Mesendoderm (in vitro differentiated cells): ENCODE results near the gene IL20.

Experiments
- DNase-seq: peaks from one replicate; pipeline ENCODE4 v3.0.0; 2013
- H2AK5ac ChIP-seq: 2 replicates; pipeline ENCODE4 v1.6.1; 2013; ENCODE audit warnings: low read length, inconsistent platforms
- H2BK120ac ChIP-seq: 2 replicates; pipeline ENCODE4 v1.6.1; 2013; ENCODE audit warnings: low read depth, mild to moderate bottlenecking, low read length, moderate library complexity, mixed read lengths
- H2BK15ac ChIP-seq: replicated peaks from 2 replicates; pipeline ENCODE4 v1.6.1; 2013; ENCODE audit warnings: low read depth, mild to moderate bottlenecking, moderate library complexity
- H2BK5ac ChIP-seq: 2 replicates; pipeline ENCODE4 v1.6.1; 2013; ENCODE audit warnings: low read length, inconsistent platforms
- H3K18ac ChIP-seq: 2 replicates; pipeline ENCODE4 v1.6.1; 2013; ENCODE audit warnings: mild to moderate bottlenecking, low read length, mixed read lengths
- H3K23ac ChIP-seq: one replicate; pipeline ENCODE4 v1.6.1; 2013; ENCODE audit warnings: low read length
- H3K27ac ChIP-seq: 2 replicates; pipeline ENCODE4 v1.5.1; 2013; ENCODE audit warnings: low read depth, mild to moderate bottlenecking, inconsistent platforms, low read length, moderate library complexity
- H3K27me3 ChIP-seq: 2 replicates; pipeline ENCODE4 v1.6.1; 2013; ENCODE audit warnings: low read length, control low read depth, mild to moderate bottlenecking, inconsistent platforms; ENCODE audit not compliant: insufficient read depth, poor library complexity
- H3K36me3 ChIP-seq: 2 replicates; pipeline ENCODE4 v1.6.1; 2013; ENCODE audit warnings: low read length, inconsistent platforms; ENCODE audit not compliant: control insufficient read depth, insufficient read depth
- H3K4ac ChIP-seq: one replicate; pipeline ENCODE4 v1.6.1; 2013; ENCODE audit warnings: low read depth, mild to moderate bottlenecking, low read length, moderate library complexity
- H3K4me1 ChIP-seq: 2 replicates; pipeline ENCODE4 v1.6.1; 2013; ENCODE audit warnings: low read depth, low read length, inconsistent platforms; ENCODE audit not compliant: control insufficient read depth
- H3K4me2 ChIP-seq: 2 replicates; pipeline ENCODE4 v1.6.1; 2013; ENCODE audit warnings: low read length
- H3K4me3 ChIP-seq: 2 replicates; pipeline ENCODE4 v1.5.1; 2013; ENCODE audit warnings: mild to moderate bottlenecking, low read length
- H3K56ac ChIP-seq: one replicate; pipeline ENCODE4 v1.6.1; 2013; ENCODE audit warnings: low read length
- H3K79me1 ChIP-seq: 2 replicates; pipeline ENCODE4 v1.6.1; 2013; ENCODE audit warnings: low read length, inconsistent platforms
- H3K79me2 ChIP-seq: 2 replicates; pipeline ENCODE4 v1.6.1; 2013; ENCODE audit warnings: mild to moderate bottlenecking, low read length; ENCODE audit not compliant: control insufficient read depth, insufficient read depth
- H3K9ac ChIP-seq: 2 replicates; pipeline ENCODE4 v1.6.1; 2013; ENCODE audit warnings: low read length, inconsistent platforms
- H4K5ac ChIP-seq: one replicate; pipeline ENCODE4 v1.6.1; 2013; ENCODE audit warnings: low read length
- H4K8ac ChIP-seq: one replicate; pipeline ENCODE4 v1.6.1; 2013; ENCODE audit warnings: low read depth, mild to moderate bottlenecking, control low read depth, low read length, moderate library complexity
- WGBS: extraction: QIAGEN DNeasy Blood & Tissue Kit; methylation state at CpG from one replicate; pipeline ENCODE4 v1.1.7; 2013; ENCODE audit warnings: low lambda C conversion rate, missing lambda C conversion rate; ENCODE audit not compliant: insufficient coverage; ENCODE audit errors: extremely low coverage; 5-methylcytosine and 5-hydroxymethylcytosine counted together

Gene IL20

GRCh38 chr1:206860165-206860564 is 5.3 kb upstream of the IL20 start:
- H3K4me3 ChIP-seq = no peak overlapping the region

DNA sequence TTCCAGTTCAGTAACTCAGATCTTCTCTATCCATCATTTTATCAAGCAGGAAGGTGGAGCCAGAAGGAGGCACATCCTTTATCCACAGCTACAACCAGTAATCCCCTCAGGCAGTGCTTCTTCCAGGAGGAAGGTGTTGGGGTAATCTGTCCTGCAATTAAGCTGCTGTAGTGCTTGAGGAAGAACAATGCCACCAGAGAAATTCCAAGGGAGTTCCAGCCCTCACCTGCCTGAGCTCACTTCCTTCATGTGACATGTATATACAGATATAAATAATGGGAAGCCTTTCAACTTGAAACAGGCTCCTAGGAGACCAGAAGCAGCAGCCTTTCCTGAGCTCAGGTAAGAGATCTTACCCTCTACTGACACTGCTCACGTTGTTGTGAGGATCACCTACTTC is 2.2 kb upstream of the IL20 start:
- Histone ChIP-seq H3K56ac (no peak overlapping the region), H3K4me3 (no peak overlapping the region), H3K4me1 (no peaks in the 10 kb centered on the region), H3K27ac (no peak overlapping the region), H2BK15ac (no peak overlapping the region), H3K36me3 (no peaks in the 10 kb centered on the region), H4K5ac (no peak overlapping the region), H2AK5ac (no peak overlapping the region), H4K8ac (no peak overlapping the region), H3K79me1 (no peaks in the 10 kb centered on the region), H3K4ac (no peak overlapping the region), H3K27me3 (no peaks in the 10 kb centered on the region), H3K4me2 (no peak overlapping the region), H3K18ac (no peak overlapping the region), H3K9ac (no peak overlapping the region), H2BK5ac (no peak overlapping the region), H3K23ac (no peak overlapping the region), H3K79me2 (no peaks in the 10 kb centered on the region), H2BK120ac (no peak overlapping the region)
- DNase-seq = peak; percentile 93
- no CpG with 5 or more reads among the region's 1 CpG for WGBS

More at GRCh38 chr1:206860165-206860564, 5.3 kb upstream of the IL20 start:
- H4K8ac ChIP-seq = no peak overlapping the region
- H3K9ac ChIP-seq = no peak overlapping the region
- no peak overlapping the region for H3K56ac ChIP-seq
- no peak overlapping the region for H4K5ac ChIP-seq
- no peak for DNase-seq
- no peaks in the 10 kb centered on the region for H3K27me3 ChIP-seq
- no peaks in the 10 kb centered on the region for H3K4me1 ChIP-seq
- H2BK5ac ChIP-seq = no peak overlapping the region
- no peak overlapping the region for H3K18ac ChIP-seq
- H3K79me1 ChIP-seq = no peaks in the 10 kb centered on the region
- WGBS = no CpG with 5 or more reads among the region's 4 CpGs
- no peak overlapping the region for H2BK15ac ChIP-seq
- no peak overlapping the region for H2AK5ac ChIP-seq
- H3K4me2 ChIP-seq = no peak overlapping the region
- H2BK120ac ChIP-seq = no peak overlapping the region
- H3K27ac ChIP-seq = no peak overlapping the region
- H3K4ac ChIP-seq = no peak overlapping the region
- H3K23ac ChIP-seq = no peak overlapping the region
- no peaks in the 10 kb centered on the region for H3K36me3 ChIP-seq
- H3K79me2 ChIP-seq = no peaks in the 10 kb centered on the region

DNA sequence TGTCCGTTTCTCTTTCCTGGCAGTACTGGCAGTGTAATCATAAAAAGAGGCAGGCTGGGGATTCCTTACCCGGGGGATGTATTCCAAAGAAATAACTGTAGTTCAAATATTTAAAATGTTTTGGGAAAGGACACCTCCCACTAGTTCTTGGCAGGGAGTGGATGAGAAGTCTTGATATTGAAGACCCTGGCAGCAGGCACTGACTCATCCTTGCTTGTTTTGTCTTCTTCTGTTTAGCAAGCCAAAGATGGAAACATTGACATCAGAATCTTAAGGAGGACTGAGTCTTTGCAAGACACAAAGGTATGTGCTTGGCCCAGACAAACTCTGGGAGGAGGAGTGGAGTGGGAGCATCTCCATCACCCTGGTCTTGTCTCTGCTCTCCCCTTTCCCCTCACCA is 639 bp downstream of the IL20 start:
- no peaks in the 10 kb centered on the region for H3K36me3 ChIP-seq
- no peak overlapping the region for H2BK5ac ChIP-seq
- H3K27me3 ChIP-seq = no peaks in the 10 kb centered on the region
- H3K79me1 ChIP-seq = no peaks in the 10 kb centered on the region
- WGBS = no CpG with 5 or more reads among the region's 2 CpGs
- no peak for DNase-seq
- H4K8ac ChIP-seq = no peak overlapping the region
- H4K5ac ChIP-seq = no peak overlapping the region
- H3K23ac ChIP-seq = no peak overlapping the region
- no peak overlapping the region for H3K4ac ChIP-seq
- H3K27ac ChIP-seq = no peak overlapping the region
- no peak overlapping the region for H3K4me3 ChIP-seq
- H3K79me2 ChIP-seq = no peaks in the 10 kb centered on the region
- H2BK15ac ChIP-seq = no peak overlapping the region
- no peak overlapping the region for H3K18ac ChIP-seq
- no peak overlapping the region for H3K9ac ChIP-seq
- H3K56ac ChIP-seq = no peak overlapping the region
- H3K4me2 ChIP-seq = no peak overlapping the region
- H2BK120ac ChIP-seq = no peak overlapping the region
- H2AK5ac ChIP-seq = no peak overlapping the region
- H3K4me1 ChIP-seq = no peaks in the 10 kb centered on the region

DNA sequence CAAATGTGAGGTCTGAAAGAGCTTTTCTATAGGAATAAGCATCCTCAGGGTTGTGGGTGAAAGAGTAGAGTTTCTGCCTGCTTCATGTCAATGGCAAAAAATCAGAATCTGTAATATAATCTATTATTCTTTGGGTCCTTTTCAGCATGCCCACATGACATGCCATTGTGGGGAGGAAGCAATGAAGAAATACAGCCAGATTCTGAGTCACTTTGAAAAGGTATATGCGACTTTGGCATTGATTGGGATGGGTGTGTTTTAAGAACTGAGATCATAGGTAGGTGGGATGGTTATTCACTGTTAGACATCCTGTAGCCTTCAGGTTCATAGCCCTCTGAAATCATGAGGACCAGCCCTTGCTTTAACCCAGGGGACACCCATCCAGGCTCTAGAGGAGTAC is 1.8 kb downstream of the IL20 start:
- no peaks in the 10 kb centered on the region for H3K27me3 ChIP-seq
- no peak overlapping the region for H2AK5ac ChIP-seq

GRCh38 chr1:206867716-206868115 is 2.3 kb downstream of the IL20 start:
- Histone ChIP-seq H3K4me1 (no peaks in the 10 kb centered on the region), H3K36me3 (no peaks in the 10 kb centered on the region), H3K27me3 (no peaks in the 10 kb centered on the region), H2BK120ac (no peak overlapping the region), H3K79me1 (no peaks in the 10 kb centered on the region), H2BK5ac (no peak overlapping the region), H2BK15ac (no peak overlapping the region), H3K27ac (no peak overlapping the region), H3K9ac (no peak overlapping the region), H3K4ac (no peak overlapping the region), H3K79me2 (no peaks in the 10 kb centered on the region), H3K18ac (no peak overlapping the region), H4K8ac (no peak overlapping the region), H4K5ac (no peak overlapping the region), H3K4me3 (no peak overlapping the region), H2AK5ac (no peak overlapping the region), H3K23ac (no peak overlapping the region), H3K56ac (no peak overlapping the region), H3K4me2 (no peak overlapping the region)
- DNase-seq = no peak

More for the DNA sequence above, 1.8 kb downstream of the IL20 start:
- H3K79me2 ChIP-seq = no peaks in the 10 kb centered on the region
- H3K36me3 ChIP-seq = no peaks in the 10 kb centered on the region
- H4K5ac ChIP-seq = no peak overlapping the region
- no peaks in the 10 kb centered on the region for H3K4me1 ChIP-seq
- H2BK120ac ChIP-seq = no peak overlapping the region
- no peak overlapping the region for H3K18ac ChIP-seq
- H2BK5ac ChIP-seq = no peak overlapping the region
- no peak overlapping the region for H3K4me3 ChIP-seq
- no peak overlapping the region for H3K56ac ChIP-seq
- no CpG with 5 or more reads among the region's 1 CpG for WGBS
- H3K4ac ChIP-seq = no peak overlapping the region
- no peak overlapping the region for H3K23ac ChIP-seq
- H3K79me1 ChIP-seq = no peaks in the 10 kb centered on the region
- no peak overlapping the region for H4K8ac ChIP-seq
- no peak overlapping the region for H2BK15ac ChIP-seq
- H3K9ac ChIP-seq = no peak overlapping the region
- H3K27ac ChIP-seq = no peak overlapping the region
- no peak for DNase-seq
- H3K4me2 ChIP-seq = no peak overlapping the region

- no CpG with 5 or more reads among the region's 1 CpG for WGBS
These were observed 2.8 kb downstream of the IL20 start for GRCh38 chr1:206868264-206868663.

More at GRCh38 chr1:206868264-206868663, 2.8 kb downstream of the IL20 start:
- H3K4me3 ChIP-seq = no peak overlapping the region
- H4K5ac ChIP-seq = no peak overlapping the region
- H2BK5ac ChIP-seq = no peak overlapping the region
- no peak overlapping the region for H3K18ac ChIP-seq
- no peak overlapping the region for H3K56ac ChIP-seq
- H3K9ac ChIP-seq = no peak overlapping the region
- H4K8ac ChIP-seq = no peak overlapping the region
- H2AK5ac ChIP-seq = no peak overlapping the region
- no peak for DNase-seq
- no peaks in the 10 kb centered on the region for H3K36me3 ChIP-seq
- no peak overlapping the region for H3K27ac ChIP-seq
- no peak overlapping the region for H3K4ac ChIP-seq
- no peaks in the 10 kb centered on the region for H3K79me1 ChIP-seq
- no peak overlapping the region for H3K23ac ChIP-seq
- no peaks in the 10 kb centered on the region for H3K79me2 ChIP-seq
- no peak overlapping the region for H2BK120ac ChIP-seq
- H3K27me3 ChIP-seq = no peaks in the 10 kb centered on the region
- H2BK15ac ChIP-seq = no peak overlapping the region
- no peaks in the 10 kb centered on the region for H3K4me1 ChIP-seq
- no peak overlapping the region for H3K4me2 ChIP-seq
